ENCODE measurements around the gene NCEH1.

NCEH1 gene

DNA sequence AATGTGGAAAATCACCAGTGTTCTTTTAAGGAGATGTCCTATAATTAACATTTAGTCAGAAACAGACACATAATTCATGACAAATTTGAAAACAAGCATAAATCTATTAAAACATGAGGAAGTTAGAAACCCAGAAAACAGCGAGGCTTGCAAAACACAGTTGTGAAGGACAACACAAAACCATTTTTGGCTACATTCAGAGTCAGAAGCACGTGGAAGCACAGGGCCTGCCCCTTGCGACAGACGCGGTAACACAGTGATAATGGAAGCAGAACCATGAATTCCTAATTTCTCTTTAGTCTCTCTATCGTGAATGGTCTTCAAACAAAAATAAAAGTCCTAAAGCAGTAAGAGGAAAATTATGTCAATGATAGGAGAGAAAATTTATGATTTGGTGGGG, 12.2 kb downstream of the NCEH1 start:
- peaks cover 6% of the 10 kb centered on the region for H3K36me3 Mint-ChIP-seq
- no peaks in the 10 kb centered on the region for H3K9me3 Mint-ChIP-seq (ENCODE audit: low read depth)
- H3K4me1 Mint-ChIP-seq (ENCODE audit: low read depth) = peaks cover 3% of the 10 kb centered on the region
- H3K4me3 Mint-ChIP-seq = no peak overlapping the region
- H3K27me3 Mint-ChIP-seq = no peaks in the 10 kb centered on the region
- no peak overlapping the region for H3K27ac Mint-ChIP-seq

DNA sequence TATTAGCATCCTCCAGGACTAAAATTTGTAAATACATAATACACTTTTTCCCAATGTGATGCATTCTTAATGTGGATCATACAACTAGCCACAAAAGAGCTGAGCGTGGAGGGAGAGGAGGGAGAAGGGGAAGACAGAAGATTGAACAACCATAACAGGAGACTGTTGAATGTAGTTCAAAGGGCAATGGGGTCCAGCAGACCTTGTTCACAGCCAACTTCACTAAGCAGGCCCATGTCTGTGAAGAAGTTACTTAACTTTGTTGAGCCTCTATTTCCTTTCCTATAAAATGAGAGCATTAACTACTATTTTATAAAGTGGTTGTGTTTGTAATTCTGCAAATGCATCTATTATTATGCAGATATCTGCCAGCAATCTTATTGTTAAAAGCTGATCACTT, 13.3 kb downstream of the NCEH1 start:
- Mint-ChIP-seq H3K27me3 (no peaks in the 10 kb centered on the region), H3K9me3 (ENCODE audit: low read depth) (no peaks in the 10 kb centered on the region), H3K27ac (no peak overlapping the region), H3K4me3 (no peak overlapping the region), H3K4me1 (ENCODE audit: low read depth) (peaks cover 10% of the 10 kb centered on the region), H3K36me3 (peaks cover 6% of the 10 kb centered on the region)

DNA sequence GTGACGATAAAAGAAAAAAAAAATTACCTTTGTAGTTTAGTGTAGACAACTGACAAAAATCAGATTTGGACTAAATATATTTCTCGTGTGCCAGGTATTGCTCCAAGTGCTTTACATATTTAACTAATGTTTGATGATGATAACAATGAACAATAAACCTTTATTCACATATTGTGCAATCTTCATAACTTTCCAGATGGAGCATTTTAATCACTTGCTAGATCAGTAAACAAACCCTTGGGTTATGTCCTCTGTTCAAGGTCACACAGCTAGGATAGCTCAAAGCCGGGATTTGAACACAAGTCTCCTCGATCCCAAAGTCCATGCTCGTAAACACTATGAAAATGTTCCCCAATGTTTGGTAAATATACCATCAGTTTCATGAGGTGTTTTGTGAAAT, 14.5 kb downstream of the NCEH1 start:
- Mint-ChIP-seq H3K4me1 (ENCODE audit: low read depth) (peaks cover 13% of the 10 kb centered on the region), H3K27me3 (no peaks in the 10 kb centered on the region), H3K27ac (no peak overlapping the region), H3K9me3 (ENCODE audit: low read depth) (no peaks in the 10 kb centered on the region), H3K36me3 (peaks cover 6% of the 10 kb centered on the region), H3K4me3 (no peak overlapping the region)

DNA sequence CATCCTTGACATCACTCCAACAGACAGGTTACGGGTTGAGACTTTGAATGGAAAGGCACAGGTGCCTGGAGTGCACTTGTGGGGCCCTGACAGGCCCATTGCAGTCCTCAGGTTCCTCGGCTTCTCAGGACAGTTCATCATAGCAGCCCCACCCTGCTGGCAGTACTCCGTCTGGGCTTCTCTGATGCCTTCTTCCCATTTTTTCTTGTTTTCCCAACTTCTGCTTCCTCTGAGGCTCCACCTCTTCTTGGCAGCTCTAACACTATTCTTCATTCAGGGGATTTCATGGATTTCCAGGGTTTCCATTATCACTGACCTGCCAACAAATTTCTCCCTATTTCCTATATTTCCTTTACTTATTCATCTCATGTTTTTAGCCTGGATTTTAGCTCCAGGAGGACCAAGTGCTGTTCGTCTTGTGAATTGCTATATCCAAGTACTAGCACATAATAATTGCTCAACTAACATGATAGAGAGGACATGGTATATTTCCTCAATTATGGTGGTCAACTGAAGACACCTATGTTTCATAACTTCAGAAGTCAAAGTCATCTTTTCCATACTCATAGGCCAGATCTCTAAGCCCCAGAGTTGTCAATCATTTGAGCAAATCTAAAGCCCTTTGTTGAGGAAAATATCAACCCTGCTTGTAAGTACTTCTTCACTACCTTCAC, 16.2 kb downstream of the NCEH1 start:
- H3K9me3 Mint-ChIP-seq (ENCODE audit: low read depth) = no peaks in the 10 kb centered on the region
- peaks cover 6% of the 10 kb centered on the region for H3K36me3 Mint-ChIP-seq
- peaks cover 13% of the 10 kb centered on the region for H3K4me1 Mint-ChIP-seq (ENCODE audit: low read depth)
- H3K27me3 Mint-ChIP-seq = no peaks in the 10 kb centered on the region
- no peak overlapping the region for H3K4me3 Mint-ChIP-seq
- H3K27ac Mint-ChIP-seq = no peak overlapping the region

DNA sequence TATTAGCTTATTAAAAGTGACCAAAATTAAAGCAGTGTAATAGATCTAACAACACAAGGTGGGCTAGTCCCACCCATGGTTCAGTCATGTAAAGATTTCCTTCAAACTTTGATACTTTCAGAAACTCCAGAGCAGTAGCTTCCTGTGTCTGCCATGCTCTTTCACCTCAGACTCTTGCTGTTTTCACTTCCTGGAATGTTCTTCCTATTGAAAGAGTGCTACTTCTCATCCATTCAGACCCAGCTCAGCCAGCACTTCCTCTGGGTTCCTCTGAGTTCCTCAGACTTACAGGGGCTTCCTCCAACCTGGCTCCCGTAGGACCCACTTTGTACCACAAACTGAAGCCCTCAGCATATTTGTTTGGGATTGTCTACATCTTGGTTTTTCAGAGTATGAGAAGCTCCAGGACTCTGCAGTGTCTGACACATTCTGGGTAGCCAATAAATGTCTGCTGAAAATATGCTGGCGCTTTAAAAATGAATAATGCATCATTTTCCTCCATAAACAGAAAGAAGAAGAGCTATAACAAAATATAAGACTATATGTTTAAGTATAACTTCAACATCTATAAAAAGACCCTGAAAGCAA, 18.0 kb downstream of the NCEH1 start:
- Mint-ChIP-seq H3K4me3 (no peak overlapping the region), H3K27ac (no peak overlapping the region), H3K27me3 (no peaks in the 10 kb centered on the region), H3K36me3 (peaks cover 6% of the 10 kb centered on the region), H3K9me3 (ENCODE audit: low read depth) (no peaks in the 10 kb centered on the region), H3K4me1 (ENCODE audit: low read depth) (peaks cover 13% of the 10 kb centered on the region)

DNA sequence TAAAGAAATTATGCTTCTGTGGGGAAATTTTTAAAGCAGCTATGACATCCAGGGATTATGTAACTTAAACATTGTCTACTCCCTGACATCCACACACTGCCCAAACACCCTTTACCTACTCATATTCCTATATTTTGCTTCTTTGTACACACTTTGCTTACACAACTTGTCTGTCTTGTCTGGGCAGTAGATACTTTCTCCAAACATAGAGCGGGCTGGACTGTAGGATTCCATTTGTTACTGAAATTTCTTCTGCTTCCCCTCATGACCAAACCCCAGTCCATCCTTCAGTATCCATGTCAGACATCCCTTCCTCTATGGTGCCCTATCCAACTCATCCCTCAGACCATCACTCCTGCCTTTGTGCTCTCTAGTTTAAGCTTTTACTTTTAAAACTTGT, 19.9 kb downstream of the NCEH1 start:
- H3K9me3 Mint-ChIP-seq (ENCODE audit: low read depth) = no peaks in the 10 kb centered on the region
- H3K27me3 Mint-ChIP-seq = no peaks in the 10 kb centered on the region
- no peak overlapping the region for H3K4me3 Mint-ChIP-seq
- peaks cover 13% of the 10 kb centered on the region for H3K4me1 Mint-ChIP-seq (ENCODE audit: low read depth)
- peaks cover 4% of the 10 kb centered on the region for H3K36me3 Mint-ChIP-seq
- H3K27ac Mint-ChIP-seq = no peak overlapping the region

DNA sequence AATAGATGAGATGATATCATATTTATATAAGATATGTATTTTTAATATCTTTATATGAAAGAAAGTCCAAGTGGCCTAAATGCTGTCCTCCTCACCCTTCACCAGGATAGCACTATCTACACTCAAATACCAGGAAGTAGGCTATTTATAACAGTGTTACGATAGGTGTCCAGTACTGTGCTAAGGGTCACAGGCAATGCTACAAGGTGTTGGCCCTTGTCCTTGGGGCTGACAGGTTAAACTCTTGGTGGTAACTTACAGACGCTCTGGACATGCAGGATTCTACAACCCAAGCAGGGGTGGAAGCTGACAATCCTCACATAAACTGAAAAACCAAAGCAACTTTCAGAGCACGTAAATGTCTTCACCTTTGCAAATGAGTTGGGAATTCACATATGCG, 22.3 kb downstream of the NCEH1 start:
- Mint-ChIP-seq H3K27me3 (no peaks in the 10 kb centered on the region), H3K27ac (no peak overlapping the region), H3K36me3 (no peaks in the 10 kb centered on the region), H3K9me3 (ENCODE audit: low read depth) (no peaks in the 10 kb centered on the region), H3K4me3 (no peak overlapping the region), H3K4me1 (ENCODE audit: low read depth) (peaks cover 10% of the 10 kb centered on the region)

DNA sequence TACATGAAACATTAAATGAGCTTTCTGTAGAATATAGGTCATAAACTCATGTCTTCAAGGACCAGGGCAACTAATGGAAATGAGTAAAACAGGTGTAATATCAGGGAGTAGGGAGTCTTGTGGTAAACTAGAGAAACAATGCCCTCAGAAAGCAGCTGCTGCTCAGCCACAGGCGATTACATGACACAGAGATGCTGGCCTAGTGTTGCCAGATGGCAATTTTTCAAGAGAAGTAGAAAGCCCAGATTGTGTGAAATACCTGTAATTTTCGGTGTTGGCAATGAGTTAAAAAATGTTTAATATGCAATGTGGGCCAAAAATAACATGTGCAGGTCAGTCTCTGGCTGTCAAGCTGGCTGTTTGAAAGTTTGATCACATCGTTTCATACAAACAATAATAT, 23.4 kb downstream of the NCEH1 start:
- H3K36me3 Mint-ChIP-seq = no peaks in the 10 kb centered on the region
- H3K4me3 Mint-ChIP-seq = no peak overlapping the region
- no peak overlapping the region for H3K27ac Mint-ChIP-seq
- no peaks in the 10 kb centered on the region for H3K9me3 Mint-ChIP-seq (ENCODE audit: low read depth)
- H3K4me1 Mint-ChIP-seq (ENCODE audit: low read depth) = peaks cover 2% of the 10 kb centered on the region
- no peaks in the 10 kb centered on the region for H3K27me3 Mint-ChIP-seq

DNA sequence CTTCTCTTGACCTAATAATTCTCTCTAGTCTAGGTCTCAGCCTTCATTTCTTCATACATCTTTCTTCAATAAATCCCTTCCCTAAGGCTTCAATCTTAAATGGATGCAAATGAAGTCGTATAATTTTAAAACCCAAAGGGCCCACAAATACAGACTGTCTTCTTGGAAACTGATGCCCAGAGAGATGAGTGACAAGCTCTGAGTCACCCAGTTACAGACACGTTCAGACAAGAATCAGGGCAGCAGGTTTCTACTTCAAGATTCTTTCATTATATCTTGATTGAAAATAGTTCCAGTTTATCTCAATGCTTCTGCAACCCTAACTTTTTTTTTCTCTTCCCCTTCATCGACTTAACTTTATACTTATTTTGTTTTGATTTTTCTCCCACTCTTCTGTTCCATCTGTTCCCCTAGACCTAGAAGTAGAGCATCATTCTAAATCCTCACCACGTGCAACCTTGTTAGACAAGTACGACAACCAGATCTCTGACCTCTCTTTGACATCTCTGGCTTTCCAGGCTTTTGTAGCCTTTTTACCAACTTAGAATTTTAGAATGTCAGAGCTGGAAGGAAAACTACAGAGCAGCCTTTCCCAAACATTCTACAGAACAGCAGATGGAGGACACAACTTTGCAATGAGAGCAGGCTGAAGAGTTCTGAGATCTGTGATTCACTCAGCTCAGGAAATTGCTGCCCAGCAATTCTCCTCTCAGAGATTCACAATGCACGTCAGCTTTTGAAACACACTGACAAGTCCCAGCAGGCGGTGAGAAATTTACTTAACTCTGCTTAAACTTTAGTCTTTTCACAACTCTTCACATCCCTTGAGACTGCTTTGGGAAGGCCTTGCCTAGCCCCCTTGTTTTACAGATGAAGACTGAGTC, 25.3 kb downstream of the NCEH1 start:
- H3K27ac Mint-ChIP-seq = no peak overlapping the region
- H3K27me3 Mint-ChIP-seq = no peaks in the 10 kb centered on the region
- H3K36me3 Mint-ChIP-seq = peaks cover 3% of the 10 kb centered on the region
- no peaks in the 10 kb centered on the region for H3K4me1 Mint-ChIP-seq (ENCODE audit: low read depth)
- no peaks in the 10 kb centered on the region for H3K9me3 Mint-ChIP-seq (ENCODE audit: low read depth)
- H3K4me3 Mint-ChIP-seq = no peak overlapping the region

DNA sequence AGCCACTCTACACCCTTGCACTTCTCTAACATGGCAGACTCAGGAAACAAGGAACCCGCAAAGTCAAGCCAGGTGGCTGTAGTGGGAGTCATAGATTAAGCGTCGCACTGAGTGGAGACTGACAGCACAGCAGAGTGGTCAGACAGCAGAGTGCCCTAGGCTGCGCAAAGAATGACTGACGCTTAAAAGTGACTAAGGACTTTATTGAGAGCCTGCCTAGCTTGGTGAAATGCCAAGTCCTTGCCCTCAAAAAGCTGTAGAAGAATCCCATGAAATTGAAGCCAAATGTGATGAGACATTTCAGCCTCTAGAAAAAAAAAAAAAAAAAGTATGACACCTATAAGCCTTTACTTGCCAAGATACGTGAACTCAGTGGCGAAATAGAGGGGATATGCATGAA, 30.2 kb downstream of the NCEH1 start:
- H3K4me1 Mint-ChIP-seq (ENCODE audit: low read depth) = peaks cover 5% of the 10 kb centered on the region
- no peak overlapping the region for H3K4me3 Mint-ChIP-seq
- H3K27ac Mint-ChIP-seq = no peak overlapping the region
- no peaks in the 10 kb centered on the region for H3K27me3 Mint-ChIP-seq
- peaks cover 5% of the 10 kb centered on the region for H3K36me3 Mint-ChIP-seq
- H3K9me3 Mint-ChIP-seq (ENCODE audit: low read depth) = no peaks in the 10 kb centered on the region

DNA sequence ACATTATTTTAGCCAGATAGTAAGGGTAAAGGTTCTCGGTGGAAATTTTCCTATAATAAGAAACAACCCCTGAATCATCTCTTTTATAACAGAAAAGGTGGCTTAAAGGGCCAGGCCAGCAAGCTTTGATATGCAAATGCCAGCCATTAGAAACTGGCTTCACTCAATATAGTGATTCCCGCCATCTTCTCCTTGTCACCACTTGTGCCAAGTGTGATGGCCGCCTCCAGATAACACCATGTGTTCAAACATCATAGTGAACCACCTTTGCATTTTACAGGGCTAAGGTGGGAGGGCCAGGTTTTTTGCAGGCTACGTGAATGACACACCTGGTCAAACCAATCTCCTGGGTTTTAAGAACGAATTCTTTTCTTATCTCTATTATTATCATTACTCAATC, 31.3 kb downstream of the NCEH1 start:
- Mint-ChIP-seq H3K27me3 (no peaks in the 10 kb centered on the region), H3K4me3 (no peak overlapping the region), H3K9me3 (ENCODE audit: low read depth) (no peaks in the 10 kb centered on the region), H3K27ac (no peak overlapping the region), H3K36me3 (peaks cover 5% of the 10 kb centered on the region), H3K4me1 (ENCODE audit: low read depth) (peaks cover 5% of the 10 kb centered on the region)

DNA sequence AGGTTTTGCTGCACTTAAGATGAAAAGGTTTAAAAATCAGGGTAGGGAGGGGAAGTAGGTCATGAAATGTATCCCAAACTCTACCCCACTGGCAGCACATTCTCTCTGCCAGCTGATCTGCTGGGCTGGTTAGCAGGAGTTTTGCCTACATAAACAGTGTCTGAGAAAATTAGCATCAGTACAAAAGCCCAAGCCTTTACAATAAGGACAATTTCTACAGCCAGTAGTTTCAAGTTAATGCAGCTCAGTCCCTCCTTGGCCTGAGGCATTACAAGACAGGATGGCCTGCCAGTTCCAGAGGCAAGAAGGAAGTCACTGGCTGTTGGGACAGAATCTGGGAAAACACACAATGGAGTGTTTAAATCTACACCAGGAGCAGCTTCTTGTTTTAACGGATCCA, 32.8 kb downstream of the NCEH1 start:
- H3K4me3 Mint-ChIP-seq = no peak overlapping the region
- no peak overlapping the region for H3K27ac Mint-ChIP-seq

DNA sequence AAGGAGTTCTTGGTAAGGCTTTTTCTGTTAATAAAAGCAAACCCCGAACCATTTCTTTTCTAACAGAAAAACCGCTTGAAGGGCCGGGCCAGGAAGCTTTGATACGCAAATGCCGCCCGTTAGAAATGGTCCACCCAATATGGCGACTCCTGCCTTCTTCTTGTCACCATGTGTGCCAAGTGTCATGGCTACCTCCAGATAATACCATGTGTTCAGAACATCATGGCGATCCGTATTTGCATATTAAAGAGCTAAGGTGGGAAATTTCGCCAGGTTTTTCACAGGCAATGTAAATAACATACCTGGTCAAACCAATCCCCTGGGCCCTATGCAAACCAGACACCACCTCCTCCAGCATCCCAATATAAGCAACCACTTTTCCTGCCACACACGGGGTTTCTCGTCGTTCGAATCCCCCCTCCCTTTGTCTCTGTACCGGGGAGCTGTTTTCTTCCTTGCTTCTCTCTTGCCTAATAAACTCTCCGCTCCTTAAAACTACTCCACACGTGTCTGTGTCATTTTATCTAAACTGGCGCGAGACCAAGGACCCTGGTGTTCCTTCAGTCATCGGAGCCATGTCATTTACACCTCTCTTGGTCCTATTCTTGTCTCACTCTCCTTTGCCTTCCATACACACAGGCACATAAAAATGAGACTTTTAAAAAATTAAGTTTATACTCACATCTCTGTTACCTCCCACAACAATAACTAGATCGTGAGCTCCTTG, 34.5 kb downstream of the NCEH1 start:
- Mint-ChIP-seq H3K36me3 (peaks cover 5% of the 10 kb centered on the region), H3K4me1 (ENCODE audit: low read depth) (peaks cover 5% of the 10 kb centered on the region), H3K27me3 (no peaks in the 10 kb centered on the region), H3K27ac (peak overlapping the region; percentile 4), H3K4me3 (no peak overlapping the region), H3K9me3 (ENCODE audit: low read depth) (no peaks in the 10 kb centered on the region)

More for the DNA sequence above, 32.8 kb downstream of the NCEH1 start:
- H3K9me3 Mint-ChIP-seq (ENCODE audit: low read depth) = no peaks in the 10 kb centered on the region
- H3K27me3 Mint-ChIP-seq = no peaks in the 10 kb centered on the region
- H3K36me3 Mint-ChIP-seq = peaks cover 5% of the 10 kb centered on the region
- peaks cover 5% of the 10 kb centered on the region for H3K4me1 Mint-ChIP-seq (ENCODE audit: low read depth)

DNA sequence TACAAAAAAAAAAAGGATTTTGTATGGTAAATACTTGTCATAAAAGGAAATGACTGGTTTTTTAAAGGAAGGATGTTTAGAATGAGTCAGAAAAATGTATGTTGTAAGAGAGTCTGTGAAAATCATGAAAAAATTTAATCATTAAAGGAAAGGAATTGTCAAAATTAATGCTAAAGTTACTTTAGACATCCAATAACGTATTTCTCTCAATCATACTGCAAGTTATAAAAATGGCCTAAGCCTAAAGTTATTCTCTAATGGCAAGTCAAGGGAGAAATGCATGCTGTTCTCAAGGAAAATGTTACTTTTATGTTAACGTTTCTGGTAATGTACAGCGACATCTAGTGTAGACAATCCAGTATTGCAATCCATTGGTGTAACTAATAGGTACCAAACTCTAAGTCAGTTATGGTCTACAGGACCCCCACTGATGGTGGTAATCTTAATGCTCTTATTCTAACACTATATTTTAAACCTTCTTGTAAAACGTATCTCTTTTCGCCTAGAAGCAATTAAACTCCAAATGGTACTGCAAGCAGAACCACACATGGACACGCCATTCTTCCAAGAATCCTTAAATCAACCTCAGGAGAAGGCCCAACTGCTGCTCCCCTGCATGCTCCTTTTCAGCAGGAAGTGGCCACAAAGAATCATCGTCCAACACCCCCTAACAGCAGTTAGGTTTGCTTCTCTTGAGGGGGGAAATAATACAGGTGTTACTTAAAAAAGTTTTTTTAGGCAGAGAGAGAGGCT, 35.2 kb downstream of the NCEH1 start:
- Mint-ChIP-seq H3K27me3 (no peaks in the 10 kb centered on the region), H3K4me1 (ENCODE audit: low read depth) (peaks cover 5% of the 10 kb centered on the region), H3K36me3 (peaks cover 2% of the 10 kb centered on the region), H3K9me3 (ENCODE audit: low read depth) (no peaks in the 10 kb centered on the region), H3K4me3 (no peak overlapping the region), H3K27ac (no peak overlapping the region)

All from activated naive CD8-positive, alpha-beta T cell (primary cell).